SK-N-SH (cell line): ENCODE measurements around the gene UPP2. TPM values are rescaled to one million over a fixed set of nuclear protein-coding genes. Genes with fewer than 3 reads are reported as not detected.

ENCODE experiments used
- CTCF ChIA-PET: fragments of 300-600, 350-600 bp; formaldehyde crosslinking; extraction: SDS; loops from one replicate; lab custom pipeline; 2021; lab: Yijun Ruan, JAX
- POLR2A ChIA-PET: fragments of 350-600 bp; sonication (Branson Sonifier 250); formaldehyde crosslinking; extraction: SDS; loops from one replicate; lab custom pipeline; 2020; ENCODE audit warnings: antibody characterized with exemption, inconsistent platforms; lab: Yijun Ruan, JAX
- DNase-seq: peaks from one replicate; pipeline ENCODE4 v3.0.0; 2012
- H2AFZ ChIP-seq: fragments of 200-600 bp; sonication (generic); 2 replicates; pipeline ENCODE4 v1.8.1; 2016; ENCODE audit warnings: antibody characterized with exemption, mild to moderate bottlenecking, low read depth
- H3F3A ChIP-seq: fragments of 200-600 bp; sonication (generic); replicated peaks from 2 replicates; pipeline ENCODE3; 2016; ENCODE audit warnings: antibody characterized with exemption, mild to moderate bottlenecking; ENCODE audit not compliant: insufficient read depth
- H3K27ac ChIP-seq, 2 experiments: fragments of 200-500 bp in 1 of 2; fragments of 200-600 bp in 1 of 2; sonication (Bioruptor generic) in 1 of 2; sonication (generic), shearing (Covaris generic) in 1 of 2; 2 replicates each; pipeline versions ENCODE4 v1.5.1 to v1.6.1; 2014 to 2016; ENCODE audit warnings: low read depth in 2 of 2, inconsistent platforms in 1 of 2, low read length in 1 of 2, mild to moderate bottlenecking in 1 of 2, mixed read lengths in 1 of 2
- H3K27me3 ChIP-seq: fragments of 200-600 bp; sonication (generic), shearing (Covaris generic); 2 replicates; pipeline ENCODE4 v1.6.1; 2016; ENCODE audit warnings: mixed run types; ENCODE audit not compliant: insufficient read depth
- H3K36me3 ChIP-seq, 2 experiments: fragments of 200-500 bp in 1 of 2; fragments of 200-600 bp in 1 of 2; sonication (Bioruptor generic) in 1 of 2; sonication (generic) in 1 of 2; replicated peaks in 1 of 2; 2 replicates each; pipeline versions ENCODE3 to v1.5.1; 2014 to 2016; ENCODE audit warnings: low read length in 1 of 2, mild to moderate bottlenecking in 1 of 2; ENCODE audit not compliant: insufficient read depth in 2 of 2, control insufficient read depth in 1 of 2
- H3K4me1 ChIP-seq, 2 experiments: fragments of 200-500 bp in 1 of 2; fragments of 200-600 bp in 1 of 2; sonication (Bioruptor generic) in 1 of 2; sonication (generic), shearing (Covaris generic) in 1 of 2; 2 replicates each; pipeline versions ENCODE4 v1.5.1 to v1.6.1; 2014 to 2016; ENCODE audit warnings: low read depth in 1 of 2, low read length in 1 of 2, mixed run types in 1 of 2; ENCODE audit not compliant: insufficient read depth in 2 of 2, control insufficient read depth in 1 of 2
- H3K4me2 ChIP-seq: fragments of 200-600 bp; sonication (generic), shearing (Covaris generic); 2 replicates; pipeline ENCODE4 v1.6.1; 2017; ENCODE audit warnings: mixed run types
- H3K4me3 ChIP-seq, 2 experiments: fragments of 200-500 bp in 1 of 2; fragments of 200-600 bp in 1 of 2; sonication (Bioruptor generic) in 1 of 2; sonication (generic), shearing (Covaris generic) in 1 of 2; 2 replicates each; pipeline versions ENCODE4 v1.5.1 to v1.8.1; 2014 to 2016; ENCODE audit warnings: low read depth in 2 of 2, inconsistent platforms in 1 of 2, low read length in 1 of 2, mild to moderate bottlenecking in 1 of 2, mixed read lengths in 1 of 2, moderate library complexity in 1 of 2
- H3K79me2 ChIP-seq: fragments of 200-600 bp; sonication (generic); 2 replicates; pipeline ENCODE4 v1.8.1; 2017; ENCODE audit warnings: mild to moderate bottlenecking; ENCODE audit not compliant: insufficient read depth
- H3K9ac ChIP-seq: fragments of 200-600 bp; sonication (generic); 2 replicates; pipeline ENCODE4 v1.6.1; 2017; ENCODE audit warnings: mixed run types
- H3K9me2 ChIP-seq: fragments of 200-600 bp; sonication (generic); 2 replicates; pipeline ENCODE4 v1.6.1; 2017; ENCODE audit warnings: mixed run types
- H3K9me3 ChIP-seq: fragments of 200-600 bp; sonication (generic); 2 replicates; pipeline ENCODE4 v1.6.1; 2017; ENCODE audit warnings: mixed run types, mild to moderate bottlenecking, moderate library complexity
- H4K20me1 ChIP-seq: fragments of 200-600 bp; sonication (generic); 2 replicates; pipeline ENCODE4 v1.6.1; 2017; ENCODE audit warnings: mild to moderate bottlenecking, mixed run types; ENCODE audit not compliant: insufficient read depth
- FOSL2 ChIP-seq: IDR thresholded peaks from 2 replicates; pipeline ENCODE4 v1.4.0; 2012; ENCODE audit warnings: low read depth, mild to moderate bottlenecking, moderate library complexity, borderline replicate concordance
- JUND ChIP-seq: IDR thresholded peaks from 2 replicates; pipeline ENCODE4 v1.4.0; 2012
- NFIC ChIP-seq: IDR thresholded peaks from 2 replicates; pipeline ENCODE4 v1.4.0; 2012; ENCODE audit warnings: borderline replicate concordance
- RAD21 ChIP-seq: IDR thresholded peaks from 2 replicates; pipeline ENCODE4 v1.6.1; 2012; ENCODE audit warnings: mild to moderate bottlenecking, low read length
- RCOR1 ChIP-seq: fragments of 150-350 bp; IDR thresholded peaks from 2 replicates; pipeline ENCODE4 v1.6.1; 2017; ENCODE audit warnings: antibody characterized with exemption, low read length
- SIN3A ChIP-seq: IDR thresholded peaks from 2 replicates; pipeline ENCODE4 v1.6.1; 2012; ENCODE audit warnings: low read depth, mild to moderate bottlenecking, low read length, moderate library complexity, borderline replicate concordance
- TEAD4 ChIP-seq: IDR thresholded peaks from 2 replicates; pipeline ENCODE4 v1.4.0; 2012; ENCODE audit warnings: mild to moderate bottlenecking, borderline replicate concordance; ENCODE audit not compliant: insufficient read depth
- WGBS: methylation state at CpG from one replicate; pipeline ENCODE4 v1.1.6; 2017; ENCODE audit warnings: low lambda C conversion rate; 5-methylcytosine and 5-hydroxymethylcytosine counted together
- polyA plus RNA-seq, 3 experiments: library from polyadenylated mRNA; depleted of rRNA; stranded (reverse); fragments of >200 nt; gene quantifications; 2 replicates each; pipeline ENCODE4 v1.2.3, GENCODE V29; 2012
- TF ChIP-seq, protein P1 (sequence below): IDR thresholded peaks from 2 replicates; pipeline ENCODE4; 2012

UPP2 gene
- polyA plus RNA-seq, 1 of the 3 experiments (the other 2 are of a cell fraction), result not detected

DNA sequence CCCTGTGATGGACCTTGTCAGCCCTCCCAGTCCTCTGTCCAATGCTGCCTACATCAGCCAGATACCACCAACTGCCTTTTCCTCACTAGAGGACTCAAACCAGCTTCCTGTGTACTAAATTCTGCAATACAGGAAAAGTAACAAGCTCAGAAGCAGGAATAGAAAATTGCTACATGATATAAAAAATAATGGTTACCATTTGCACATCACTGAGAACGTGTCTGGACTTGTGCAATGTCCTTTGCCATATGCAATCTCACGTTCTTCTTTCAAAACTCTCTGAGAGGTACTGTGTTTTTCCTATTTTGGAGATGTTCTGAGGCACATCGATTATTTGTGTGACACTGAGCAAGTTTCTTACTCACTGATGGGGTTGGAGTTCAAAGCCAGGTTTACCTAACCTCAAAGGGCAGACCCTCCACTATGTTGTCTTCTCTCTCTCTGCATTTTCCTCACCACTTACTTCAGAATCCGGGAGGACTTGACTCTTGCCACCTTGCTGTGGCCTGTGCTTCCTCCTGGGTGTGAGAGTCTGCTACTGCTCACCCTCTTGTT lies 12.1 kb downstream of the UPP2 start:
- Histone ChIP-seq H3K79me2 (no peaks in the 10 kb centered on the region), H3K4me1 (no peaks in the 10 kb centered on the region), H3K9me2 (no peaks in the 10 kb centered on the region), H3K9ac (no peak overlapping the region), H3K9me3 (no peaks in the 10 kb centered on the region), H2AFZ (no peak overlapping the region), H4K20me1 (no peaks in the 10 kb centered on the region), H3K4me2 (no peak overlapping the region), H3K4me3 (no peak overlapping the region), H3K36me3 (no peaks in the 10 kb centered on the region), H3F3A (no peaks in the 10 kb centered on the region), H3K27ac (no peak overlapping the region), H3K27me3 (no peaks in the 10 kb centered on the region)
- TF ChIP-seq, protein P1, sequence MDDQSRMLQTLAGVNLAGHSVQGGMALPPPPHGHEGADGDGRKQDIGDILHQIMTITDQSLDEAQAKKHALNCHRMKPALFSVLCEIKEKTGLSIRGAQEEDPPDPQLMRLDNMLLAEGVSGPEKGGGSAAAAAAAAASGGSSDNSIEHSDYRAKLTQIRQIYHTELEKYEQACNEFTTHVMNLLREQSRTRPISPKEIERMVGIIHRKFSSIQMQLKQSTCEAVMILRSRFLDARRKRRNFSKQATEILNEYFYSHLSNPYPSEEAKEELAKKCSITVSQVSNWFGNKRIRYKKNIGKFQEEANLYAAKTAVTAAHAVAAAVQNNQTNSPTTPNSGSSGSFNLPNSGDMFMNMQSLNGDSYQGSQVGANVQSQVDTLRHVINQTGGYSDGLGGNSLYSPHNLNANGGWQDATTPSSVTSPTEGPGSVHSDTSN, result no peak
- TF ChIP-seq RCOR1, result no peak
- WGBS, result 24% methylated on average over 4 of the region's 4 CpGs
- no peak for DNase-seq
- ChIA-PET POLR2A (no interaction called here), CTCF (interaction anchor here (1.0 kb wide), 1 partner anchor 9 kb away, joined by 3 read pairs; no protein-coding TSS in a partner anchor)

DNA sequence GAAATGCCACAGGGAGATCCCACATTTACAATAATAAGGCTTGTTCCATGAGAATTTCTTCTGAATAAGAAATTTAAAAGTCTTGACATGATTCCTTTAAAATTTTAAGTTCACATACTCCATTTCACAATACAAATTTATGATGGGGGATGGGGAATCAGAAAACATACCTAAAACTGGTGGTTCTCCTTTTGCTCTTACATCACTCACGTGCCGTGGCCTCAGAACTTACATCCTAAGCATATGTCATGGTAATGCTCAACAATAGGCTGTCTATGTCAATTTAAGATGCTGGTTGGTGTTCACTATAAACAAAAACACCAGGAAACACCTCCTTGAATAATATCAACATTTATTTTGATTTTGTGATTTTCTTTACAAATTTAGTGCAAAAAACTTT lies 12.8 kb downstream of the UPP2 start:
- Histone ChIP-seq H3K36me3 (no peaks in the 10 kb centered on the region), H3K27me3 (no peaks in the 10 kb centered on the region), H3K79me2 (no peaks in the 10 kb centered on the region), H4K20me1 (no peaks in the 10 kb centered on the region), H3K4me2 (no peak overlapping the region), H3K27ac (no peak overlapping the region), H3K4me3 (no peak overlapping the region), H3K4me1 (no peaks in the 10 kb centered on the region), H3F3A (no peaks in the 10 kb centered on the region), H3K9me3 (no peaks in the 10 kb centered on the region), H3K9ac (no peak overlapping the region), H3K9me2 (no peaks in the 10 kb centered on the region), H2AFZ (no peak overlapping the region)
- ChIA-PET CTCF (interaction anchor here (1.0 to 1.7 kb wide), 2 partner anchors 14 to 632 kb away, joined by 3 to 4 read pairs; no protein-coding TSS in a partner anchor), POLR2A (no interaction called here)
- 40% methylated on average over 2 of the region's 2 CpGs for WGBS
- DNase-seq, result no peak
- TF ChIP-seq TEAD4, result no peak
- TF ChIP-seq SIN3A, result no peak
- no peak for TF ChIP-seq FOSL2
- no peak for TF ChIP-seq JUND
- TF ChIP-seq RAD21, result no peak

DNA sequence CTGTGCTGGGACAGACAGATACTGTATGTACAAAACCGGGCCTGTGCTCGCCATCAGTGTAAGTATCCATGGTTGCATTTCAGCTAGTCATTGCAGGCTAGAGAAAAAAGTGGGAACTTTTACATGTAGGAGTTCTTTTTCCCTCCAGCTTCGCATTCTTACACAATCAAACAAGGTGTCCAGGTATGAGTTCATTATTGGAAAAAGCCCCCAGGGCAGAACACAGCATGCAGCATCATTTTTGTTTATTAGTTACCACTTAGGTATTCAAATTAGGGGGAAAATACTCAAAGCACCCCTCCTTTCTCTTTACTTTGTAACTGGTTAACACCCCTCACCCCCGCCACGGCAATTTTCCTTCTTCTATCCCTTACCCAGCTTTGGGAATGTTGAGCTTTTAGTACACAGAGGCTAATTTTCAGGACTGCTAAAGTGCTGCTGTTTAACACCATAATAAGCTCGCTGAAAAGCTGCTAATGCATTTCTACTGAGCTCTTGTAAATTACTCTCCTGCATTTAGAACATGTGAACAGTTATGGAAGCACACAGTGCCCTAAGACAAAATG lies 13.6 kb downstream of the UPP2 start:
- ChIA-PET CTCF (interaction anchor here (1.0 to 1.7 kb wide), 3 partner anchors 14 to 631 kb away, joined by 3 to 4 read pairs (median 3); no protein-coding TSS in a partner anchor), POLR2A (no interaction called here)
- no peak for DNase-seq

More for the DNA sequence above, 13.6 kb downstream of the UPP2 start:
- H3K9ac ChIP-seq, result no peak overlapping the region
- H3K4me1 ChIP-seq, result no peaks in the 10 kb centered on the region
- H3K4me2 ChIP-seq, result no peak overlapping the region
- H3K9me3 ChIP-seq, result no peaks in the 10 kb centered on the region
- no peak overlapping the region for H3K4me3 ChIP-seq
- H3K27ac ChIP-seq, result no peak overlapping the region
- 46% methylated on average over 6 of the region's 6 CpGs for WGBS
- no peaks in the 10 kb centered on the region for H3K27me3 ChIP-seq
- no peaks in the 10 kb centered on the region for H3K79me2 ChIP-seq
- H3K9me2 ChIP-seq, result no peaks in the 10 kb centered on the region
- H4K20me1 ChIP-seq, result no peaks in the 10 kb centered on the region
- no peaks in the 10 kb centered on the region for H3K36me3 ChIP-seq
- no peak overlapping the region for H2AFZ ChIP-seq
- no peak for TF ChIP-seq NFIC
- H3F3A ChIP-seq, result no peaks in the 10 kb centered on the region
